Dermis blood vessel endothelial cell (primary cell): Measurements from ENCODE around the gene GNPAT. TPM values are rescaled to one million over a fixed set of nuclear protein-coding genes. Genes with fewer than 3 reads are reported as not detected.

Source experiments
- DNase-seq: peaks from one replicate; pipeline ENCODE4 v3.0.0; 2010
- total RNA-seq: library from RNA; depleted of rRNA; stranded (reverse); fragments of >200 nt; gene quantifications from 2 replicates; pipeline ENCODE4 v1.2.3, GENCODE V29; 2014

The GNPAT gene
- total RNA-seq, 1 donor from 2014 or later, result 51.7 TPM

DNA sequence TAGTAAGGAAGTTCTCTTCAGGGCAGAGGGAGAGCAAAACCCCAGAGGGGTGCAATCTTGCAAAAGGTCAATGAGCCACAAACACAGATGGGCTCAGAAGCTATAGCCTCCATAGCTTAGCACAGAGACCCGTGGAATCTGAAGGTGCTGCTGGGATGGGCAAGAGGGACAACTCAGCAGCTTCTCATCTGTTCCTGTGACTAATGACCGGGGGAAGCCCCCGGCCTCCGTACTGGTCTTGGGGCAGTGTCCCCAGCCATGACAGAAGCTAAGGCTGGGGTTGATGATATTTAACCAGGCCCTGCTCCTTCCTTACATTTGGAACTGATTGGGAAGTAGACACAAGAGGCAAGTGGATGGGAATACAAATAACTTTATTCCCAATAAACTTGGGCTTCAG lies 77.6 kb downstream of the GNPAT start:
- no peak for DNase-seq

DNA sequence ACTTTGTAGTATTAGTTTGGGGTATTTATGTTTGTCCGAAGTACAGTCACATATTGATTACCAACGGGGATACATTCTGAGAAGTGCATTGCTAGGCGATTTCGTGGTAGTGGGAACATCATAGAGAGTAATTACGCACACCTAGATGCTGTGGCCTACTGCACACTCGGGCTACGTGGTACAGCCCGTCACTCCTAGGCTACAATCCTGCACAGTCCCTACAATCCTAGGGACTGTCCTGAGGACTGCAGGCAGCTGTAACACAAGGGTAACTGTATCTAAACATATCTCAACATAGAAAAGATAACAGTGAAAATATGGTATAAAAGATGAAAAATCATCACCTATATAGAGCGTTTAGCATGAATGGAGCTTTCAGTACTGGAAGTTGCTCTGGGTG lies 78.1 kb downstream of the GNPAT start:
- no peak for DNase-seq

DNA sequence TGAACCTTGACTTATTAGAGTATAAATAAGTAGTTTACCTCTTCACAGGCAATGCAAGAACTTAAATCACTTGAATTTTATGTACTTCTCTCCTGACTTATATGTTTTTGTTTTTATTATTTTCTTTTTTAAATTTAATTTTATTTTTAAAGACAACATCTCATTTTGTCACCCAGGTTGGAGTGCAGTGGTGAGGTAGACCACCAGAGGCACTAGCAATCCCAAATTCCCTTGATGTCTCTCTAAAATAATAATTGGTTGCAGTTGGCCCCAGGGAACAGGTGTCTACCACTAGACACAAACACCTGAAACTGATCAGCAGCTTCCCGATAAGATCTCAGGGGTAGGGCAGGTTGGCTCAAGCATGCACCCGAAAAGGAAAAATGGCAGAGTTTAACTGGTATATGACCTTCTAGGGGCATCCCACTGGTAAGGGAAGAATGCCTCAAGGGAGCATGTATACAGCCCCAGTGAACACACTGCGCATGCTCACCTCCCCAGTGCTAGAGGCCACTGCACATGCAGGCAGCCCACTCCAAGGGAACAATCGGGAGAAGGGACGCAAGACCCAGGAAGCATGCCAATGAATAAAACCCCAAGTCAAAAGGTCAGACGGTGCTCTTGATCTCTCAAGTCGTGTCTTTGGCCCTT lies 82.0 kb downstream of the GNPAT start:
- DNase-seq, result no peak

DNA sequence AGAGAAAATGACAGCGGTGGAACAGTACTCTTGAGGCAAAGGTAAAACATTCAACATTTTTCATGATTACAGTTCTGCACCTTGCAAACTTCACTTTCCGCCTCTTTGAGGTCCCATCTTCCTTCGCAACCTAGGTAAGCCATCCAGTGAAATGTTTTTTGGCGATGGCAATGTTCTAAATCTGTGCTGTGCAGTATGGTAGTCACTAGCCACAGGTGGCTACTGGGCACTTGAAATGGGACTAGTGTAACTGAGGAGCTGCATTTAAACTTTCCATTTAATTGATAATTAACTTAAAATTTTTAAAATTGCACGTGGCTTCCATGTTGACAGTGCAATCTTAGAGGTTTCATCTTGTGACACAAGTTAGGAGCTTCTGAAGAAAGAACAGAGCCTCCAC lies 83.6 kb downstream of the GNPAT start:
- no peak for DNase-seq

DNA sequence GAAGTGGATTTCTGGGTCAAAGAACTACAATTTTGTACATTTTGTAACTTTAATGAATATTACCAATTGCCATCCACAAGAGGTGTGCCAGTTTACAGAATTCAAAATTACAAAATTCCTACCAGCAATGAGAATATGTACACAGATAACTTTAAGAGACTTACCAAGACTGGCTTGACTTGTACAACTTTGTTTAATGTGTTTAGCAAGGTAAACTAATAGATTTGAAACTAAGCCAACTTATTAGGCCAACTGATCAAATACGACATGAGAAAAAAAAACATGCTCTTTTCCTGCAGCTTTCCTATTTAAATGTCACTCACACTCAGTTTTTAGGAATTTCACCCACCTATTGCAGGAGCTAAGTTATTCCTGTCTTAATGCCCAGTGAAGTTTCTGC lies 85.2 kb downstream of the GNPAT start:
- DNase-seq, result no peak

Other genes with a start within 250 kb of the GNPAT start
- 20.5 and 44.2 TPM in 2 replicates for gene FAM89A, start 201.0 kb upstream of the GNPAT start, total RNA-seq
- gene TRIM67, start 79.2 kb upstream of the GNPAT start, total RNA-seq, result not detected in 2 replicates
- 25.4 and 25.6 TPM in 2 replicates for gene EXOC8, start 96.6 kb downstream of the GNPAT start, total RNA-seq
- gene SPRTN, start 97.1 kb downstream of the GNPAT start, total RNA-seq, result 22.1 and 22.3 TPM in 2 replicates
- 125 and 129 TPM in 2 replicates for gene EGLN1, start 181.1 kb downstream of the GNPAT start, total RNA-seq